IMR-90 (cell line): ENCODE measurements around the gene PSG1. TPM values are rescaled to one million over a fixed set of nuclear protein-coding genes. Genes with fewer than 3 reads are reported as not detected.

Experiments
- ATAC-seq: fragments of 200-7000 bp; cut with Tn5 transposase; 2 replicates; pipeline ENCODE4 v1.9.1; 2020; ENCODE audit warnings: low read depth, mild to moderate bottlenecking, moderate library complexity
- Bru-seq: library from RNA; stranded (reverse); fragments of 400-500 nt; gene quantifications from one replicate; lab custom pipeline; 2021; lab: Mats Ljungman, UMichigan
- BruChase-seq, 2 experiments: library from RNA; stranded (reverse); fragments of 400-500 nt; gene quantifications; one replicate each; lab custom pipeline; 2021; lab: Mats Ljungman, UMichigan
- BruUV-seq: library from RNA; stranded (reverse); fragments of 400-500 nt; replicated peaks from 2 replicates; lab custom pipeline; 2021; lab: Mats Ljungman, UMichigan
- CTCF ChIA-PET: fragments of 300-600 bp; formaldehyde crosslinking; extraction: SDS; loops from one replicate; lab custom pipeline; 2021; ENCODE audit warnings: antibody characterized with exemption; lab: Yijun Ruan, JAX
- POLR2A ChIA-PET: fragments of 300-600 bp; sonication (Branson Sonifier 250); formaldehyde crosslinking; loops from one replicate; lab custom pipeline; 2022; ENCODE audit warnings: antibody characterized with exemption; ENCODE audit not compliant: unreplicated experiment; lab: Charles Lee
- DNase-seq: peaks from one replicate; pipeline ENCODE4 v3.0.0; 2013
- H2AFZ ChIP-seq: replicated peaks from 2 replicates; pipeline ENCODE3; 2013; ENCODE audit warnings: low read length, mild to moderate bottlenecking; ENCODE audit not compliant: poor library complexity
- H2AK5ac ChIP-seq: 2 replicates; pipeline ENCODE4 v1.6.1; 2013; ENCODE audit warnings: low read depth, low read length, inconsistent platforms
- H2AK9ac ChIP-seq: replicated peaks from 2 replicates; pipeline ENCODE3; 2013; ENCODE audit warnings: mild to moderate bottlenecking, low read depth, low read length, moderate library complexity; ENCODE audit not compliant: poor library complexity
- H2BK120ac ChIP-seq: 2 replicates; pipeline ENCODE4 v1.6.1; 2013; ENCODE audit warnings: low read depth, low read length, inconsistent platforms
- H2BK15ac ChIP-seq: 3 replicates; pipeline ENCODE4 v1.6.1; 2013; ENCODE audit warnings: low read depth, low read length, inconsistent platforms
- H2BK20ac ChIP-seq: 2 replicates; pipeline ENCODE4 v1.6.1; 2013; ENCODE audit warnings: low read depth, mild to moderate bottlenecking, inconsistent platforms, low read length, moderate library complexity
- H2BK5ac ChIP-seq: 2 replicates; pipeline ENCODE4 v1.6.1; 2013; ENCODE audit warnings: mild to moderate bottlenecking, low read depth, low read length, inconsistent platforms; ENCODE audit not compliant: poor library complexity, severe bottlenecking
- H3K14ac ChIP-seq: replicated peaks from 2 replicates; pipeline ENCODE4 v1.6.1; 2013; ENCODE audit warnings: low read depth, low read length, inconsistent platforms
- H3K18ac ChIP-seq: 2 replicates; pipeline ENCODE4 v1.6.1; 2013; ENCODE audit warnings: low read depth, low read length, control low read depth
- H3K23ac ChIP-seq: 2 replicates; pipeline ENCODE4 v1.6.1; 2013; ENCODE audit warnings: low read depth, low read length, inconsistent platforms
- H3K27ac ChIP-seq: 2 replicates; pipeline ENCODE4 v1.5.1; 2013; ENCODE audit warnings: mild to moderate bottlenecking, control low read depth, low read length; ENCODE audit not compliant: insufficient read depth
- H3K27me3 ChIP-seq: 2 replicates; pipeline ENCODE4 v1.6.1; 2013; ENCODE audit warnings: low read length; ENCODE audit not compliant: control insufficient read depth, insufficient read depth
- H3K36me3 ChIP-seq: 2 replicates; pipeline ENCODE4 v1.6.1; 2013; ENCODE audit warnings: low read length, mixed read lengths; ENCODE audit not compliant: control insufficient read depth, insufficient read depth
- H3K4ac ChIP-seq: 2 replicates; pipeline ENCODE4 v1.6.1; 2013; ENCODE audit warnings: low read depth, low read length, inconsistent platforms
- H3K4me1 ChIP-seq: 2 replicates; pipeline ENCODE4 v1.6.1; 2013; ENCODE audit warnings: low read length, mixed read lengths; ENCODE audit not compliant: control insufficient read depth, insufficient read depth
- H3K4me2 ChIP-seq: 2 replicates; pipeline ENCODE4 v1.6.1; 2013; ENCODE audit warnings: low read depth, mild to moderate bottlenecking, control low read depth, low read length, moderate library complexity
- H3K4me3 ChIP-seq: 2 replicates; pipeline ENCODE4 v1.5.1; 2013; ENCODE audit warnings: low read depth, mild to moderate bottlenecking, control low read depth, low read length, moderate library complexity; ENCODE audit not compliant: insufficient read depth
- H3K56ac ChIP-seq: 2 replicates; pipeline ENCODE4 v1.6.1; 2013; ENCODE audit warnings: low read length, inconsistent platforms; ENCODE audit not compliant: insufficient read depth; ENCODE audit errors: extremely low read depth
- H3K79me1 ChIP-seq, 2 experiments: 2 replicates each; pipeline ENCODE4 v1.6.1; 2013; ENCODE audit warnings: low read length in 2 of 2, inconsistent platforms in 1 of 2, low read depth in 1 of 2
- H3K9ac ChIP-seq: 2 replicates; pipeline ENCODE4 v1.6.1; 2013; ENCODE audit warnings: low read depth, low read length, control low read depth
- H3K9me1 ChIP-seq: 2 replicates; pipeline ENCODE4 v1.6.1; 2013; ENCODE audit warnings: low read length, inconsistent platforms; ENCODE audit not compliant: insufficient read depth
- H3K9me3 ChIP-seq: 2 replicates; pipeline ENCODE4 v1.6.1; 2013; ENCODE audit warnings: low read length; ENCODE audit not compliant: control insufficient read depth, insufficient read depth
- H4K20me1 ChIP-seq: 2 replicates; pipeline ENCODE4 v1.6.1; 2013; ENCODE audit warnings: low read length, inconsistent platforms; ENCODE audit not compliant: insufficient read depth
- H4K5ac ChIP-seq: 2 replicates; pipeline ENCODE4 v1.6.1; 2013; ENCODE audit warnings: mild to moderate bottlenecking, low read depth, low read length, control low read depth
- H4K8ac ChIP-seq, 2 experiments: 2 replicates each; pipeline ENCODE4 v1.6.1; 2013; ENCODE audit warnings: low read depth in 2 of 2, low read length in 2 of 2, control low read depth in 1 of 2, inconsistent platforms in 1 of 2
- H4K91ac ChIP-seq: 2 replicates; pipeline ENCODE4 v1.6.1; 2013; ENCODE audit warnings: low read depth, low read length, inconsistent platforms; ENCODE audit not compliant: insufficient read depth
- BHLHE40 ChIP-seq: fragments of 150-350 bp; IDR thresholded peaks from 2 replicates; pipeline ENCODE4 v1.6.1; 2016; ENCODE audit warnings: mild to moderate bottlenecking, low read depth, low read length
- CEBPB ChIP-seq: IDR thresholded peaks from 2 replicates; pipeline ENCODE4 v1.6.1; 2012; ENCODE audit warnings: low read depth, low read length, improper control_type of control experiment
- CHD1 ChIP-seq: IDR thresholded peaks from 2 replicates; pipeline ENCODE4 v1.6.1; 2012; ENCODE audit warnings: low read depth, low read length, improper control_type of control experiment
- CTCF ChIP-seq: conservative IDR thresholded peaks from 2 replicates; pipeline ENCODE4 v1.5.1; 2012; ENCODE audit warnings: mild to moderate bottlenecking, low read depth, low read length, improper control_type of control experiment
- FOS ChIP-seq: fragments of 150-350 bp; IDR thresholded peaks from 2 replicates; pipeline ENCODE4 v1.6.1; 2016; ENCODE audit warnings: low read depth, low read length
- MAZ ChIP-seq: IDR thresholded peaks from 2 replicates; pipeline ENCODE4 v1.6.1; 2012; ENCODE audit warnings: low read depth, mild to moderate bottlenecking, low read length, improper control_type of control experiment, moderate library complexity, borderline replicate concordance
- MXI1 ChIP-seq: IDR thresholded peaks from 2 replicates; pipeline ENCODE4 v1.6.1; 2012; ENCODE audit warnings: low read depth, mild to moderate bottlenecking, low read length, moderate library complexity, borderline replicate concordance
- RAD21 ChIP-seq: IDR thresholded peaks from 2 replicates; pipeline ENCODE4 v1.6.1; 2012; ENCODE audit warnings: low read length, improper control_type of control experiment
- RCOR1 ChIP-seq: IDR thresholded peaks from 2 replicates; pipeline ENCODE4 v1.6.1; 2012; ENCODE audit warnings: mild to moderate bottlenecking, low read length, improper control_type of control experiment; ENCODE audit not compliant: insufficient replicate concordance
- RFX5 ChIP-seq: IDR thresholded peaks from 2 replicates; pipeline ENCODE4 v1.8.0; 2012; ENCODE audit warnings: low read depth, mild to moderate bottlenecking, low read length, moderate library complexity
- USF2 ChIP-seq: fragments of 150-350 bp; IDR thresholded peaks from 2 replicates; pipeline ENCODE4 v1.6.1; 2017; ENCODE audit warnings: mild to moderate bottlenecking, antibody characterized with exemption, low read length, low read depth
- WGBS, 2 experiments: methylation state at CpG; one replicate each; pipeline versions ENCODE4 v1.1.5 to v1.1.7; 2013; ENCODE audit warnings: missing lambda C conversion rate in 2 of 2; ENCODE audit not compliant: insufficient read length in 1 of 2; ENCODE audit errors: extremely low coverage in 2 of 2; 5-methylcytosine and 5-hydroxymethylcytosine counted together
- dilution Hi-C: fragments of 300-500 bp; cut with HindIII; formaldehyde crosslinking; loops from one replicate; pipeline ENCODE4 v1.14.3; 2018; ENCODE audit warnings: low sequenced_read_pairs; ENCODE audit not compliant: unreplicated experiment
- in situ Hi-C: fragments of 300-500 bp; cut with MboI; formaldehyde crosslinking; loops from 3 replicates; pipeline ENCODE4 v1.14.3; 2019; ENCODE audit warnings: low sequenced_read_pairs, inconsistent platforms, mixed read lengths
- intact Hi-C: fragments of 100-400 bp; cut with micrococcal nuclease; formaldehyde crosslinking; loops from 2 replicates; pipeline ENCODE4 v1.10.0; 2022
- long read RNA-seq: library from polyadenylated mRNA; unstranded; transcript quantifications from one replicate; pipeline ENCODE4 v2.0.0, GENCODE V29; 2021; ENCODE audit not compliant: unreplicated experiment
- polyA plus RNA-seq, 3 experiments: library from polyadenylated mRNA; depleted of rRNA; stranded (reverse); fragments of >200 nt; gene quantifications; 2 replicates each; pipeline ENCODE4 v1.2.3, GENCODE V29; 2012; ENCODE audit warnings: low replicate concordance in 1 of 3
- total RNA-seq: library from RNA; depleted of rRNA; stranded (reverse); fragments of >200 nt; gene quantifications from 2 replicates; pipeline ENCODE4 v1.2.3, GENCODE V29; 2012; rRNA removed

The PSG1 gene
- total RNA-seq (0.90 and 1.1 TPM in 2 replicates), polyA plus RNA-seq (2012; rRNA removed) (2.5 and 2.7 TPM in 2 replicates), Bru-seq, nascent RNA (percentile 13 among the genes with signal in this experiment), BruChase-seq, experiment 1, labeled RNA remaining after a 6-hour chase (percentile 16 among the genes with signal in this experiment), BruChase-seq, experiment 2, labeled RNA remaining after a 2-hour chase (percentile 14 among the genes with signal in this experiment)
- polyA plus RNA-seq (2012; cell fraction: cytosol; rRNA removed): 1.6 and 1.9 TPM in 2 replicates
- polyA plus RNA-seq (2012; cell fraction: nucleus; rRNA removed; ENCODE audit: low replicate concordance): 0.62 and 2.6 TPM in 2 replicates
- long read RNA-seq: 0 reads

GRCh38 chr19:42879613-42880012 is at the start of gene PSG1:
PSG1 (minus strand) TSS chr19:42879713; CDS start chr19:42879581, 132 bp downstream.
- peak within 1 kb of the TSS; percentile 99 for H2BK120ac ChIP-seq
- POLR2A ChIA-PET: no interaction called here
- H3K4me1 ChIP-seq: peaks cover 16% of the 10 kb centered on the region
- H3K27ac ChIP-seq: peak within 1 kb of the TSS; percentile 10; the same call in 1 of the 2 replicates
- H4K20me1 ChIP-seq: no peaks in the 10 kb centered on the region
- H3K27me3 ChIP-seq: no peaks in the 10 kb centered on the region
- H2AK5ac ChIP-seq: peak within 1 kb of the TSS; percentile 96
- peak within 1 kb of the TSS; percentile 98 for H2BK15ac ChIP-seq
- CTCF ChIA-PET: no interaction called here
- H3K56ac ChIP-seq: no peak within 1 kb of the TSS
- no peaks in the 10 kb centered on the region for H3K9me3 ChIP-seq
- H3K4me3 ChIP-seq: no peak within 1 kb of the TSS
- H3K4me2 ChIP-seq: no peak within 1 kb of the TSS
- H2AK9ac ChIP-seq: no peak within 1 kb of the TSS
- peaks cover 17% of the 10 kb centered on the region for H3K9me1 ChIP-seq
- intact Hi-C loops: no loop called here
- H4K8ac ChIP-seq: peak within 1 kb of the TSS; percentile 80 to 88
- no peak within 1 kb of the TSS for H3K9ac ChIP-seq
- H3K36me3 ChIP-seq: no peaks in the 10 kb centered on the region
- dilution Hi-C loops: no loop called here
- H3K18ac ChIP-seq: peak within 1 kb of the TSS; percentile 87; the same call in 1 of the 2 replicates
- peak within 1 kb of the TSS; percentile 79 for H2BK5ac ChIP-seq
- peaks cover 0 to 3% of the 10 kb centered on the region in 2 experiments; a peak in 1 of 4 replicates for H3K79me1 ChIP-seq
- DNase-seq (no peak), ATAC-seq (no peak)
- in situ Hi-C loops: no loop called here
- peak within 1 kb of the TSS; percentile 60; the same call in 1 of the 2 replicates for H4K5ac ChIP-seq
- H3K4ac ChIP-seq: peak within 1 kb of the TSS; percentile 96
- 86% methylated on average over 1 of the region's 2 CpGs; no CpG with 5 or more reads in 1 of the 2 experiments for WGBS, 2 experiments
- H3K14ac ChIP-seq: peak within 1 kb of the TSS; percentile 43
- no peak for TF ChIP-seq RFX5
- TF ChIP-seq FOS: no peak
- TF ChIP-seq RAD21: no peak
- TF ChIP-seq RCOR1: no peak
- no peak for TF ChIP-seq BHLHE40
- TF ChIP-seq USF2: no peak
- no peak for TF ChIP-seq CHD1
- TF ChIP-seq CEBPB: no peak
- TF ChIP-seq MAZ: no peak
- TF ChIP-seq CTCF: no peak
- no peak for TF ChIP-seq MXI1
- peak within 1 kb of the TSS; percentile 99 for H2BK20ac ChIP-seq
- BruUV-seq: no TSS peak
- H3K23ac ChIP-seq: no peak within 1 kb of the TSS
- peak within 1 kb of the TSS; percentile 32 for H2AFZ ChIP-seq
- peak within 1 kb of the TSS; percentile 96 for H4K91ac ChIP-seq
